IgD-negative memory B cell (primary cell): Measurements from ENCODE around the gene PRKCB. TPM values are rescaled to one million over a fixed set of nuclear protein-coding genes. Genes with fewer than 3 reads are reported as not detected.

Experiments
- H3K27ac Mint-ChIP-seq, 3 donors: one replicate each; pipeline ENCODE4 v1.8.0; 2020 to 2022; ENCODE audit warnings: mild to moderate bottlenecking in 3 of 3, mixed read lengths in 3 of 3, moderate library complexity in 1 of 3
- H3K27me3 Mint-ChIP-seq: one replicate; pipeline ENCODE4 v1.8.0; 2021; ENCODE audit warnings: mixed read lengths
- H3K36me3 Mint-ChIP-seq: one replicate; pipeline ENCODE4 v1.8.0; 2020; ENCODE audit warnings: mild to moderate bottlenecking, mixed read lengths
- H3K4me1 Mint-ChIP-seq, 3 donors: one replicate each; pipeline ENCODE4 v1.8.0; 2020 to 2022; ENCODE audit warnings: mixed read lengths in 3 of 3, mild to moderate bottlenecking in 1 of 3
- H3K4me3 Mint-ChIP-seq, 4 donors: one replicate each; pipeline ENCODE4 v1.8.0; 2020 to 2022; ENCODE audit warnings: mild to moderate bottlenecking in 4 of 4, mixed read lengths in 4 of 4, moderate library complexity in 3 of 4
- H3K9me3 Mint-ChIP-seq, 3 donors: one replicate each; pipeline ENCODE4 v1.8.0; 2020 to 2021; ENCODE audit warnings: mixed read lengths in 3 of 3, mild to moderate bottlenecking in 1 of 3
- polyA plus RNA-seq: library from polyadenylated mRNA; unstranded; fragments of 300-500 nt; fragmentation: Illumina TruSeq; gene quantifications from one replicate; pipeline ENCODE4 v1.2.3, GENCODE V29; 2021

PRKCB gene
- polyA plus RNA-seq, 1 donor from 2014 or later, result 181 TPM

DNA sequence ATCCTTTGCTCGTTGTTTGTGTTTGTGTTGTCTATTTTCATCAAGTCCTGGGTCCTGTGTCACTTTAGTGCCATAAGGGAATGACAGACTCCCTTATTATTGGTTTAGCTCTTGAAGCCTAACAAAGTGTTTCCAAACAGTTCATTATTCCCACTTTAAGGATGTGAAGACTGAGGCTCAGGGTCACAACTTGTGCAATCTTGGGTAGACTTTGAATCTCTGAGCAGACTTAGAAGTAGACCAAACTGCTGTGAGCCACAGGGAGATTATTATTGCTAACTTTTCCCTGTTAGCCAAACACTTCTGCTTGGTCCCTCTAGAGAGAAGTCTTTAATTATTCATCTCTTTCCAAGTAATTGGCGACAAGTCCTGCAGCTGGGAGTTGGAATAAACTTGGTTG lies 31.8 kb downstream of the PRKCB start:
- Mint-ChIP-seq H3K27me3 (no peaks in the 10 kb centered on the region), H3K27ac (peak overlapping the region; percentile 85 to 94 (median 88)), H3K4me3 (peak overlapping the region in 1 of 4 donors; percentile 58), H3K36me3 (peaks cover 2% of the 10 kb centered on the region), H3K9me3 (no peaks in the 10 kb centered on the region), H3K4me1 (peaks cover 62 to 74% (median 72%) of the 10 kb centered on the region in 3 donors)

DNA sequence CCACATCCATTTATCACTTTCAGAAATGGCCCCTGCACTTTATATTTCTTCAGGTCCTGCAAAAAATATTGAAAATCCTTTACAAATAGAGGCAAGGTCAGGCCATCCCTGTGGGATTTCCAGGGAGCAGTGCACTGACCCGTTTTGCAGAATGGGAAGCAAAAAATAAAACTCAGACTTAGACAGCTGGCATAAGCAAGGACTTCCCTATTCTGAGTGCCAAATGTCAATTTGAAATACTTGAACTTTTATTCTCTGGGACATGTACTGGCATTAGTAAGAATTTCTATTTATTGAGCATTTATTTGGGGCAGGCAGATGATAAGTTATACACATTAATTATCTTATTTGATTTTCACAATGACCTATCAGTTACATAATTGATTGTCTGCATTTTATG lies 32.4 kb downstream of the PRKCB start:
- Mint-ChIP-seq H3K9me3 (no peaks in the 10 kb centered on the region), H3K4me3 (peak overlapping the region in 3 of 4 donors; percentile 51 to 81 (median 58)), H3K27me3 (no peaks in the 10 kb centered on the region), H3K36me3 (peaks cover 2% of the 10 kb centered on the region), H3K4me1 (peaks cover 60 to 74% (median 71%) of the 10 kb centered on the region in 3 donors), H3K27ac (peak overlapping the region; percentile 85 to 94 (median 88))

DNA sequence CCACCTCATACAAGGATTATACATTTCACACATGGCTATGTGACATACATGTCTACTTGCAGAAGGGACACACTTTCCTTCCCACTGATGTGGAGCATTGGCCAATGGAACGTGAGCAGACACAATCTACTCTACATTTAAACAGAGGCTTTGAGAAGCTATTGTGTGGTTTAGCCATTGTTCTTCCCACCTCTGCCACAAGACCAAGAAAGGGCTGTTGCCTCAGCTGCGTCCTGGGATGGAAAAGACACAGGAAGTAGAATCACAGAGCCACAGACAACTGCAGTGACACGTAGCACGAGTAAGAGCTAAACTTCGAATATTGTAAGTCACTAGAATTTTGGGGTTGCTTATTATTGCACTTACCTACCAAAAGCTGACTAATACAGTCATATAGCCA lies 33.3 kb downstream of the PRKCB start:
- H3K36me3 Mint-ChIP-seq, result no peaks in the 10 kb centered on the region
- peaks cover 59 to 75% (median 68%) of the 10 kb centered on the region in 3 donors for H3K4me1 Mint-ChIP-seq
- peak overlapping the region in 1 of 4 donors; percentile 3 for H3K4me3 Mint-ChIP-seq
- H3K9me3 Mint-ChIP-seq, result no peaks in the 10 kb centered on the region
- no peaks in the 10 kb centered on the region for H3K27me3 Mint-ChIP-seq
- peak overlapping the region; percentile 40 to 94 (median 76) for H3K27ac Mint-ChIP-seq

DNA sequence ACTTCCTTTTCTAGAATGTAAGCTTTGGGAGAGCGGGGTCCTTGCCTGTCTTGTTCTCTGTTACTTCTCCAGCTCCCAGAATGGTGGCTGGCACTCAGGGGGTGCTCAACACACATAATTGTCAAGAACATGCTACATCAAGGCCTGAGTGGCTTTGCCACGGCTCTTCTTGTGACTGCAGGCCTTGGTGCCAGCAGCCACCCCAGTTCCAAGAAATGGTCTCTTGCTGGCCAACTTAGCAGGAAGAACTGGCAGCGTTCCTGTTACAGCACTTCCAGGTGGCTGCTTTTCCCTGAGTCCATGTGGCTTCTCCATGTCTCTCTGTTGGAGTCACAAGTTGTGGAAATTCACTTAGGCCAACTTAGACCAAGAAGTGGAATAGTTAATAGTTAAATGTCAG lies 36.1 kb downstream of the PRKCB start:
- Mint-ChIP-seq H3K4me1 (peaks cover 58 to 71% (median 68%) of the 10 kb centered on the region in 3 donors), H3K27ac (peak overlapping the region in 1 of 3 donors; percentile 81), H3K9me3 (no peaks in the 10 kb centered on the region), H3K36me3 (no peaks in the 10 kb centered on the region), H3K27me3 (no peaks in the 10 kb centered on the region), H3K4me3 (no peak overlapping the region)

DNA sequence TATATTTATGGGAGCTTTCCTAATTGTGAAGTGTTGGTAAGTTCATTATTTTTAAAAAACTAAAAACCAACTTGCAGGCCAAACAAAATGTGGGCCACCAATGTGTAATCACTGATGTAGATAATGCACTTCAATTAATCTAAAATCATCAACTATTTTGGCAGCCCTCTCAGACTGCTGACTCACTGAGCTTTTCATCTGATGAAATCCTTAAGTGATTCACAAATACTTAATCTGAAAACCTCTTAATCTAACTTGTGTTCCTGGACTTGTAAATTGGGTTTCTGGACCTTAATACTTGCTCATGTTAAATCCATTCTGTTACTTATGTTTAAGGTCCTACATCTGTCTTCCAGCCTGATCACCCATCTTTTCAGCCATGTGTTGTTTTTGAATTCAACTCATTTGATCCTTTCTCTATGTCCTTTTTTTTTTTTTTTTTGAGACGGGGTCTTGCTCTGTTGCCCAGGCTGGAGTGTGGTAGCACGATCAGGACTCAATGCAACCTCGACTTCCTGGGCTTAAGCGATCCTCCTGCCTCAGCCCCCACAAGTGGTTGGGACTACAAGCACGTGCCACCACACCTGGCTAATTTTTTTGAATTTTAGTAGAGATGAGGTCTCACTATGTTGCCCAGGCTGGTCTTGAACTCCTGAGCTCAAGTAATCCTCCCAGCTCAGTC lies 39.0 kb downstream of the PRKCB start:
- no peaks in the 10 kb centered on the region for H3K9me3 Mint-ChIP-seq
- H3K27ac Mint-ChIP-seq, result peak overlapping the region in 2 of 3 donors; percentile 11 to 52
- peaks cover 64 to 72% (median 71%) of the 10 kb centered on the region in 3 donors for H3K4me1 Mint-ChIP-seq
- H3K27me3 Mint-ChIP-seq, result no peaks in the 10 kb centered on the region
- H3K4me3 Mint-ChIP-seq, result peak overlapping the region in 2 of 4 donors; percentile 11 to 52
- H3K36me3 Mint-ChIP-seq, result peaks cover 9% of the 10 kb centered on the region

DNA sequence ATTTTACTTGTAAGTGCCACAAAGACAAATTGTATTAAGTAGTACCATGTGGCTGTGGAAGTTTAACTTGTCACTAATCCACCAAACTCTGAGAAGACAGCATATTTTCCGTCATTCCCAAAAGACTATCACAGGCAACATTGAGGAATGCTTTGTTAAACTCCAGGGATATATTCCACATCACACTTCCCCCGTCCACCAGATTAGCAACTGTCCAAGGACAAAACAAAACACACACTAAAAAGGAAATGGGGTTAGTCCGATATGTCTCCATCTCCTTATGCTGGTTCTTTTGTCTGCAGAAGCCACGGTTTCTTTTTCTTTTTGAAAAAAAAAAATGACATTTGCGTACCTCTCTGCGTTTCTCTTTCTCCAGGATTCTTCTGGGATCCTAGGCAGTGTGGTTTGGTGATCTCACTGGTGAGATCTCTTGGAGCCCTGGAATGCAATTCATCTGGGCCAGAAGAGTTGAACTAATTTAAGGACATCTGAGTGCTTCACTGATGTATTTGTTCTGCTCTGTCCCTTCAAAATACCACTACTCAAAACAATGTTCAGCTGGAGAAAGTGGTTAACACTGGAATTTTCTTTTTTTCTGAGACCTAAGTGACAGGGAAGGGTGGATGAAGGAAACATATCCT lies 40.6 kb downstream of the PRKCB start:
- Mint-ChIP-seq H3K9me3 (no peaks in the 10 kb centered on the region), H3K4me1 (peaks cover 67 to 74% (median 69%) of the 10 kb centered on the region in 3 donors), H3K27me3 (no peaks in the 10 kb centered on the region)

DNA sequence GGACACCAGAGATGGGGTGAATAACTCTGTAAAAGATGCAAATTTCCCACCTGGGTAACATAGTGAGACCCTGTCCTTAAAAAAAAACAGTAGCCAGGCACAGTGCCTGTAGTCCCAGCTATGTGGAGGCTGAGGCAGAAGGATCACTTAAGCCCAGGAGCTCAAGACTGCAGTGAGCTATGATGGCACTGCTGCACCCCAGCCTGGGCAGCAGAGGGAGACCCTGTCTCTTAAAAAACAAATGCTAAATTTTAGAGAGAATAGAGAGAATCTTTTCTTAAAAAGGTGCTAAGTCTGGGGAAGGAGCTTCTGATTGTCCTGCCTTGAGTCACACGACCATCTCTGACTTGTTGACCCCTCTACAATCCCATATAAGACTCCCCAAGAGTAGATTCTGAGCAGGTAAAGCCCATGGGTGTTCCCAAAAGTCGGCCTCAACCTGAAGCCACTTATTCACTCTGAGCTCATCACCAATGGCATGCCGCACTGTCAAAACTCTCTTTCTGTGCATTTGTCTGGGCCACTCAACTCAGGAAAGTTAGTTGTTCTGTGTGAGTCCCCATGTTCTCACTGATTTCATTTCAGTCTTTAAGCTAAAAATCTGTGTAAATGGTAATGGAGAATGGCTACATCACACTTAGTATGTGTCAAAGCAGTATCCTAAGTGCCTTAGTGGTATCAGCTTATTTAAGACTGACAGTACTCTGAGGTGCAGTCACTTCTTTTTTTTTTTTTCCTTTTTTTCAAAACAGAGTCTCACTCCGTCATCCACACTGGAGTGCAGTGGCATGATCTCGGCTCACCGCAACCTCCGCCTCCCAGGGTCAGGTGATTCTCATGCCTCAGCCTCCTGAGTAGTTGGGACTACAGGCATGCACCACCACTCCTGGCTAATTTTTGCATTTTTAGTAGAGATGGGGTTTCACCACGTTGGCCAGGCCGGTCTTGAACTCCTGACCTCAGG lies 41.6 kb downstream of the PRKCB start:
- Mint-ChIP-seq H3K9me3 (no peaks in the 10 kb centered on the region), H3K36me3 (peaks cover 10% of the 10 kb centered on the region)

More for the DNA sequence above, 40.6 kb downstream of the PRKCB start:
- H3K27ac Mint-ChIP-seq, result peak overlapping the region in 2 of 3 donors; percentile 73
- peaks cover 10% of the 10 kb centered on the region for H3K36me3 Mint-ChIP-seq
- peak overlapping the region in 1 of 4 donors; percentile 63 for H3K4me3 Mint-ChIP-seq

DNA sequence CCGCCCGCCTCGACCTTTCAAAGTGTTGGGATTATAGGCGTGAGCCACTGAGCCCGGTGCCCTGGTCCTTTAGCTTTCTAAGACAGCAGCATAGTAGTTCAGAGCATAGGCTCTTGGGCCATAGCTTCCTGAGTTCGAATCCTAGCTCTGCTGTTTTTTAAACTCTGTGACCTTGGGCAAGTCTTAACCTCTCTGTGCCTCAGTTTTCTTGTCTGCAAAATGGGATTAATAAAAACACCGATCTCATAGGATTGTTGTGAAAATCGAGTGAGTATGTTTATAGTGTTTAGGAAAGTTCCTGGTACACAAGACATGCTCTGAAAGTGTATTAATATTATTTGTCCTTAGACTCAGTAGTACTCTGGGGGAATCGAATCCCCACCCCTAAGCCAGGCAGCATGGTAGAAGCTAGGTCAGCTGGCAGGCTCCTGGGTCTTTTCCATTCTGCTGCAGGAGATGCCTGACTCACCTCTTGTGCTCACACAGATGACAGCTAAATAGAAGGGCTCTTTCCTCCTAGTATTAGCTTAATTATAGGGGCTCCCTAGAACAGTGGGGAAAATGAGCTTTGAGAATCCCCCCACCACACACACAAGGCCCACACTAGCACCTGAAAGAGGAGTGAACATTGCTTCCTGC lies 44.1 kb downstream of the PRKCB start:
- Mint-ChIP-seq H3K4me3 (peak overlapping the region in 3 of 4 donors; percentile 34 to 91 (median 76)), H3K36me3 (peaks cover 14% of the 10 kb centered on the region), H3K9me3 (no peaks in the 10 kb centered on the region), H3K4me1 (peaks cover 80 to 84% (median 80%) of the 10 kb centered on the region in 3 donors), H3K27ac (peak overlapping the region in 2 of 3 donors; percentile 83 to 93), H3K27me3 (no peaks in the 10 kb centered on the region)

More for the DNA sequence above, 41.6 kb downstream of the PRKCB start:
- H3K27me3 Mint-ChIP-seq, result no peaks in the 10 kb centered on the region
- H3K4me1 Mint-ChIP-seq, result peaks cover 69 to 77% (median 72%) of the 10 kb centered on the region in 3 donors
- H3K4me3 Mint-ChIP-seq, result peak overlapping the region; percentile 11 to 63 (median 52)
- peak overlapping the region; percentile 83 to 93 (median 84) for H3K27ac Mint-ChIP-seq

DNA sequence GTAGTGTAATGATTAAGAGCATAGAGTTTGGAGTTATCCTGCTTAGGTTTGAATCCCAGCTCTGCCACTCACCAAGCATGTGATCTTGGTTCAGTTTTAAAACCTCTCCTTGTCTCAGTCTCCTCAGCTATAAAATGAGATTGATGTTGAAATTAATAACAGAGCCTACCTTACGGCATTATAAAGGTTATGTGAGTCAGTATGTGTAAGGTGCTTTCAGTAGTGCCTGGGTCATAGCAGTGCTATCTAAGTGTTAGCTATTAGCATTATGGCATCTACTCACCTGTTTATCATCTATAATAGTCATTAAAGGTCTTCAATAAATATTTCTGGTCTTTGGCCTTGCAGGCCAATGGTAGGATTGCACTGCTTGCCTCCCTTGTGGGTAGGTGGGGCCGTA lies 53.4 kb downstream of the PRKCB start:
- H3K36me3 Mint-ChIP-seq, result peaks cover 10% of the 10 kb centered on the region
- H3K27ac Mint-ChIP-seq, result peak overlapping the region in 2 of 3 donors; percentile 25 to 43
- H3K9me3 Mint-ChIP-seq, result no peaks in the 10 kb centered on the region
- H3K4me1 Mint-ChIP-seq, result peaks cover 47 to 70% (median 66%) of the 10 kb centered on the region in 3 donors
- H3K4me3 Mint-ChIP-seq, result no peak overlapping the region
- H3K27me3 Mint-ChIP-seq, result no peaks in the 10 kb centered on the region

DNA sequence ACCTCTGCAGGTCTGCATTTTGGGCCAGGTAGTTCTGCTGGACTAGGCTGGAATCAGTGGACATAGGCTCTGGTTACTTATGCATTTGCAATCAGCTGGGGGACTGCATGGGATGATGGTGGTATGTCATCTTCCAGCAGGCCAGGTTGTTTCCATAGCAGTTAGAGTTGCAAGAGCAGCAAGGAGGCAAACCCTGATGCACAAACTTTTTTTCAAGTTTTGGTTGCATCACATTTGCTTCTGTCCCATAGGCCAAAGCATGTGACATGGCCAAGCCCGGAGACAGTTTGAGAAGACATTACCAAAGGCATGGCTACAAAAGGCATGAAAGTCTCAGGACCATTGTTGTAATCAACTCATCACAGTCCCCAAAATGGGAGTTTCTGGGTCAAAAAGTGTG lies 58.2 kb downstream of the PRKCB start:
- peaks cover 55 to 79% (median 69%) of the 10 kb centered on the region in 3 donors for H3K4me1 Mint-ChIP-seq
- H3K27me3 Mint-ChIP-seq, result no peaks in the 10 kb centered on the region
- peak overlapping the region in 2 of 3 donors; percentile 57 to 76 for H3K27ac Mint-ChIP-seq
- H3K4me3 Mint-ChIP-seq, result peak overlapping the region in 1 of 4 donors; percentile 39
- peaks cover 17% of the 10 kb centered on the region for H3K36me3 Mint-ChIP-seq
- no peaks in the 10 kb centered on the region for H3K9me3 Mint-ChIP-seq

DNA sequence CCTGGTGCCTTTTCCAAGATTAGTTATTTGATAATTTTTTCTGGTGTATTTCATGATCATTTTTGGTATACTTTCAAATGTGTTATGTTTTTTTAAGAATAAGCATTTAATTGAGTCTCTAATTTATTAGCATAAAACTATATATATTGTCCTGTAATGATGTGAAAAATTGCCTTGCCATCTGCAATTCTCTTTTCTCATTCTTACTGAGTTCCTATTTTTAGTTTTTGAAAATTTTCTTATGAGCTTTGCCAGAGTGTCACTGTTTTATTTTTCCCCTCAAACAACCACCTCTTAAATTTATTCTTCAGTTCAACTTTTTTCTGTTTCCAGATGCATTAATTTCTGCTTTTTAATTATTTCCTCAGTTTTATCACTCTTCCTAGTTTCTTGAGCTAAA lies 59.3 kb downstream of the PRKCB start:
- peaks cover 55 to 71% (median 63%) of the 10 kb centered on the region in 3 donors for H3K4me1 Mint-ChIP-seq
- no peaks in the 10 kb centered on the region for H3K9me3 Mint-ChIP-seq
- peak overlapping the region in 1 of 4 donors; percentile 70 for H3K4me3 Mint-ChIP-seq
- H3K27ac Mint-ChIP-seq, result peak overlapping the region; percentile 46 to 58 (median 47)
- no peaks in the 10 kb centered on the region for H3K27me3 Mint-ChIP-seq
- H3K36me3 Mint-ChIP-seq, result peaks cover 17% of the 10 kb centered on the region

DNA sequence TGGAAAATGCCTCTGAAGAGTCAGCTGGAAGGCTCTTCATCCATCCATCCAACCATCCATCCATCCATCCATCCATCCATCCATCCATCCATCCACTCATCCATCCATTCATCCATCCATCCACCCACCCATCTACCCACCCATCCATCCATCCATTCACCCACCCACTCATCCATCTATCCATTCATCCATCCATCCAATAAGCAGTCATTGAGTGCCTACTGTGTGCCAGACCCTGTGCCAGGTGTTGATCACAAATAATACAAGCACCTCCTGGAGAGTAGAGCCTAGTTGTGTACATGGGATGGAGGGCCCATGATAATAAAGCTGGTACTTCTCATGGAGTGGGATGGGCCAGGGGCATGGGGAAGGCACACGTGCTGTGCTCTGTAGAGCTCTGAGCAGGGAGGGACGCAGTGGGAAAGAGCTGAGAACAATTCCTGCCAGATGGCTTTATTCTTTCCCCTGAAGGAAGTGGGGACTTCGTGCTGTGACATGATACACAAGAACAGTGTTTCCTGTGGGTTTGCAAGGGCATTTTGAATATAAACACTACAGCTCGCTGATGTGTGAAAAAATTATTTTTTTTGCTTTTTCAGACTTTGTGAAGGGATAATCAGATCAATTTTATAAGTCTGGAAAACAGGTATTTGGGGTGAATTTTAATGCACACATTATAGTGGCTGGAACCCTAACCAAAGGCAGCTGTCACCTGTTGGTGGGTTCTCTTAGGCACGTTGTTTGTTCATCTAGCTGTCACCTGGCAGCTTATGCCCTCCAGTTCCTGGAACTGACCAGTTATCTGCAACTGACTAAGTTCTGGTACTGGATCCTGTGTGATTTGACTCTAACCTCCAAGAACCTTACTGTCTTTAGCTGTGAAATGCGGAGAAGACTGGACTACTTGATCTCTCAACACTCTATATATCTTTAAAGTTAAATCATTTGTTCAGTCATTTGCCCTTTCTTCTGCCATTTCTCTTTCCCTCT lies 61.3 kb downstream of the PRKCB start:
- peaks cover 22% of the 10 kb centered on the region for H3K36me3 Mint-ChIP-seq
- peaks cover 56 to 74% (median 71%) of the 10 kb centered on the region in 3 donors for H3K4me1 Mint-ChIP-seq
- H3K4me3 Mint-ChIP-seq, result peak overlapping the region; percentile 52 to 88 (median 76)
- no peaks in the 10 kb centered on the region for H3K27me3 Mint-ChIP-seq
- peak overlapping the region; percentile 45 to 80 (median 61) for H3K27ac Mint-ChIP-seq
- no peaks in the 10 kb centered on the region for H3K9me3 Mint-ChIP-seq
